Thoracic aorta (tissue), 2 donors: ENCODE results near the gene UROC1. TPM values are rescaled to one million over a fixed set of nuclear protein-coding genes. Genes with fewer than 3 reads are reported as not detected.
"Not testable (repeated sequence)": the region's sequence is repeated elsewhere in the genome, so short reads cannot be mapped to it uniquely, and the experiment has no call there.

Experiments
- ATAC-seq: fragments of 150-250 bp; one replicate; pipeline ENCODE4 v1.8.0; 2017; ENCODE audit warnings: low read depth; ENCODE audit not compliant: insufficient number of reproducible peaks, low FRiP score
- DNase-seq: peaks from one replicate; pipeline ENCODE4 v3.0.0-alpha.2; 2020; ENCODE audit warnings: low spot score
- H3K27ac ChIP-seq, 2 donors: fragments of 200-600 bp; sonication (generic); 1 replicate in 1 of 2; 2 replicates in 1 of 2; pipeline ENCODE4 v1.5.1; 2016; ENCODE audit warnings: mild to moderate bottlenecking in 2 of 2, moderate library complexity in 2 of 2
- H3K27me3 ChIP-seq: fragments of 200-600 bp; sonication (generic); replicated peaks from 2 replicates; pipeline ENCODE4 v1.6.0; 2016; ENCODE audit warnings: mild to moderate bottlenecking; ENCODE audit not compliant: insufficient read depth
- H3K36me3 ChIP-seq: fragments of 200-600 bp; sonication (generic); one replicate; pipeline ENCODE4 v1.5.1; 2016
- H3K4me1 ChIP-seq, 2 donors: fragments of 200-600 bp; sonication (generic); 1 replicate in 1 of 2; 2 replicates in 1 of 2; pipeline versions ENCODE4 v1.5.1 to v1.6.0; 2016; ENCODE audit warnings: low read depth in 2 of 2, mild to moderate bottlenecking in 1 of 2; ENCODE audit not compliant: control insufficient read depth in 1 of 2
- H3K4me3 ChIP-seq: fragments of 200-600 bp; sonication (generic); 2 replicates; pipeline ENCODE4 v1.5.1; 2016; ENCODE audit warnings: mild to moderate bottlenecking
- H3K9me3 ChIP-seq: fragments of 200-600 bp; sonication (generic); 2 replicates; pipeline ENCODE4 v1.5.1; 2016
- CTCF ChIP-seq: fragments of 200-600 bp; sonication (generic); IDR thresholded peaks from one replicate; pipeline ENCODE4 v1.5.1; 2019; ENCODE audit warnings: antibody characterized with exemption
- total RNA-seq, 2 donors: library from RNA; depleted of rRNA; stranded (reverse); fragments of >200 nt; gene quantifications; one replicate each; pipeline versions ENCODE4 v1.1.0 to v1.2.3, GENCODE V29; 2016

The UROC1 gene
- total RNA-seq, 2 donors from 2014 or later: not detected

- no peak for TF ChIP-seq CTCF
- no peaks in the 10 kb centered on the region for H3K9me3 ChIP-seq
- no peaks in the 10 kb centered on the region for H3K36me3 ChIP-seq
- H3K4me3 ChIP-seq: no peak overlapping the region
- H3K27me3 ChIP-seq: no peaks in the 10 kb centered on the region
- ATAC-seq: no peak
- no peak overlapping the region for H3K27ac ChIP-seq
- DNase-seq: no peak
- H3K4me1 ChIP-seq: peaks cover 3 to 17% of the 10 kb centered on the region in 2 donors
These were observed 20.7 kb upstream of the UROC1 start for GRCh38 chr3:126538316-126538715.

GRCh38 chr3:126537730-126538281 is 20.2 kb upstream of the UROC1 start:
- no peak overlapping the region for H3K4me3 ChIP-seq
- peaks cover 3 to 17% of the 10 kb centered on the region in 2 donors for H3K4me1 ChIP-seq
- no peaks in the 10 kb centered on the region for H3K27me3 ChIP-seq
- ATAC-seq (no peak), DNase-seq (no peak)
- H3K27ac ChIP-seq: no peak overlapping the region
- TF ChIP-seq CTCF: no peak
- no peaks in the 10 kb centered on the region for H3K9me3 ChIP-seq
- no peaks in the 10 kb centered on the region for H3K36me3 ChIP-seq

- no peaks in the 10 kb centered on the region for H3K9me3 ChIP-seq
- H3K36me3 ChIP-seq: no peaks in the 10 kb centered on the region
- no peak for TF ChIP-seq CTCF
- H3K4me1 ChIP-seq: peaks cover 3 to 13% of the 10 kb centered on the region in 2 donors
- no peak overlapping the region for H3K27ac ChIP-seq
- no peak overlapping the region for H3K4me3 ChIP-seq
- ATAC-seq (no peak), DNase-seq (no peak)
- H3K27me3 ChIP-seq: no peaks in the 10 kb centered on the region
These were observed 19.6 kb upstream of the UROC1 start for GRCh38 chr3:126537116-126537729.

- H3K36me3 ChIP-seq: no peaks in the 10 kb centered on the region
- DNase-seq: no peak
- H3K27ac ChIP-seq: no peak overlapping the region
- no peak for TF ChIP-seq CTCF
- H3K27me3 ChIP-seq: no peaks in the 10 kb centered on the region
- H3K4me3 ChIP-seq: no peak overlapping the region
- no peaks in the 10 kb centered on the region for H3K9me3 ChIP-seq
- H3K4me1 ChIP-seq: peaks cover 3 to 7% of the 10 kb centered on the region in 2 donors
- no peak for ATAC-seq
These were observed 18.6 kb upstream of the UROC1 start for GRCh38 chr3:126536126-126536525.

- no peak for DNase-seq
These were observed 18.1 kb upstream of the UROC1 start for GRCh38 chr3:126535636-126536035.

GRCh38 chr3:126534716-126535115 is 17.1 kb upstream of the UROC1 start:
- not testable (repeated sequence) for H3K4me1 ChIP-seq, H3K36me3 ChIP-seq, H3K9me3 ChIP-seq, ATAC-seq, H3K4me3 ChIP-seq, H3K27me3 ChIP-seq, DNase-seq, H3K27ac ChIP-seq

More at GRCh38 chr3:126535636-126536035, 18.1 kb upstream of the UROC1 start:
- no peak for TF ChIP-seq CTCF
- Histone ChIP-seq H3K36me3 (no peaks in the 10 kb centered on the region), H3K27me3 (no peaks in the 10 kb centered on the region), H3K4me1 (peaks cover under 1 to 2% of the 10 kb centered on the region in 2 donors), H3K9me3 (no peaks in the 10 kb centered on the region), H3K4me3 (no peak overlapping the region), H3K27ac (no peak overlapping the region)
- ATAC-seq: no peak
